SK-N-MC (cell line): ENCODE results near the gene FIBCD1.

Experiments used
- DNase-seq: peaks from one replicate; pipeline ENCODE4 v3.0.0-alpha.2; 2011; ENCODE audit warnings: low read depth, low spot score
- H3K27ac ChIP-seq: fragments of 200-600 bp; sonication (generic); 2 replicates; pipeline ENCODE4 v1.5.1; 2016; ENCODE audit warnings: mixed run types
- H3K36me3 ChIP-seq: fragments of 200-600 bp; sonication (generic); 2 replicates; pipeline ENCODE4 v1.6.1; 2017; ENCODE audit warnings: antibody characterized with exemption, low read length, mixed read lengths; ENCODE audit not compliant: insufficient read depth
- H3K4me3 ChIP-seq: fragments of 200-600 bp; sonication (generic); 2 replicates; pipeline ENCODE4 v1.5.1; 2016
- H3K9ac ChIP-seq: fragments of 200-600 bp; sonication (generic); 2 replicates; pipeline ENCODE4 v1.8.0; 2017; ENCODE audit warnings: mixed run types, mixed read lengths; ENCODE audit not compliant: insufficient read length
- H3K9me3 ChIP-seq: fragments of 200-600 bp; sonication (generic); 2 replicates; pipeline ENCODE4 v1.6.1; 2017; ENCODE audit warnings: low read depth, mild to moderate bottlenecking, antibody characterized with exemption, low read length, moderate library complexity, mixed read lengths
- EZH2 ChIP-seq: fragments of 200-600 bp; sonication (generic); IDR thresholded peaks from one replicate; pipeline ENCODE4 v1.6.1; 2017; ENCODE audit warnings: antibody characterized with exemption
- FOXP2 ChIP-seq: optimal IDR thresholded peaks from 2 replicates; pipeline ENCODE3; 2011; ENCODE audit warnings: mild to moderate bottlenecking, moderate library complexity; ENCODE audit not compliant: insufficient read depth; ENCODE audit errors: extremely low read length, control extremely low read depth
- POLR2AphosphoS5 ChIP-seq: IDR thresholded peaks from 2 replicates; pipeline ENCODE4 v1.6.1; 2012; ENCODE audit warnings: mild to moderate bottlenecking, low read depth, low read length, borderline replicate concordance

Gene FIBCD1

DNA sequence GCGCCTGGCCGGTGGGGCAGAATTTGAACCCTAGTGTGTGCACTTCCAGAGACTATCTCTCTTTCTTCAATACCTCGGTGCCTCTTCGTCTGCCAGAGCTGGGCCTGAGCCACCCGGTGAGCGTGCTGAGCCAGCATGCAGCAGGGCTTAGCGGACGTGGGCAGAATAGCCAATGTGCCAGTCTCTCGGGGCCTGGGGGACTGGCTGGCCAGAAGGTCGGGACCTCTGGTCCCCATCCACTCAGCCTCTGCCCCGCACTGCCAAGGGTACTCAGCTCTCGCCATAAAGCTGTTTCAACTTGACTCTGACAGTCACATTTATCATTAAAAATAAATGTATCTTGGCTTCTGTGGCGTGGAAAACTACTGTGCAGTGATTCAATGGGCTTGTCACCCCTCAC, 4.2 kb upstream of the FIBCD1 start:
- no peak for DNase-seq
- Histone ChIP-seq H3K36me3 (no peaks in the 10 kb centered on the region), H3K27ac (no peak overlapping the region), H3K4me3 (no peak overlapping the region), H3K9me3 (no peaks in the 10 kb centered on the region), H3K9ac (no peak overlapping the region)
- TF ChIP-seq POLR2AphosphoS5 (no peak), EZH2 (no peak), FOXP2 (no peak)

DNA sequence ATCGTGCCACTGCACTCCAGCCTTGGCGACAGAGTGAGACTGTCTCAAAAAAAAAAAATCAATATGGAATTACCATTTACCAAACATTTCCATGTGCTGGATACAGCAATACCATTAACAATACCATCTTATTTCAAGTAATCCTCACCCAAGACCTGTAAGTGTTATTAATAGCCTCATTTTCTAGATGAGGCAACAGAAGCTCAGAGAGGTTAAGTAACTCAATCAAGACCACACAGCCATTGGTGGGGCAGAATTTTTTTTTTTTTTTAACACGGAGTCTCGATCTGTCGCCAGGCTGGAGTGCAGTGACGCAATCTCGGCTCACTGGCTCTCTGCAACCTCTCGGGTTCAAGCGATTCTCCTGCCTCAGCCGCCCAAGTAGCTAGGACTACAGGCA, 3.6 kb upstream of the FIBCD1 start:
- no peaks in the 10 kb centered on the region for H3K9me3 ChIP-seq
- no peak overlapping the region for H3K9ac ChIP-seq
- TF ChIP-seq POLR2AphosphoS5 = no peak
- TF ChIP-seq FOXP2 = no peak
- TF ChIP-seq EZH2 = no peak
- no peaks in the 10 kb centered on the region for H3K36me3 ChIP-seq
- H3K27ac ChIP-seq = no peak overlapping the region
- no peak for DNase-seq
- no peak overlapping the region for H3K4me3 ChIP-seq

DNA sequence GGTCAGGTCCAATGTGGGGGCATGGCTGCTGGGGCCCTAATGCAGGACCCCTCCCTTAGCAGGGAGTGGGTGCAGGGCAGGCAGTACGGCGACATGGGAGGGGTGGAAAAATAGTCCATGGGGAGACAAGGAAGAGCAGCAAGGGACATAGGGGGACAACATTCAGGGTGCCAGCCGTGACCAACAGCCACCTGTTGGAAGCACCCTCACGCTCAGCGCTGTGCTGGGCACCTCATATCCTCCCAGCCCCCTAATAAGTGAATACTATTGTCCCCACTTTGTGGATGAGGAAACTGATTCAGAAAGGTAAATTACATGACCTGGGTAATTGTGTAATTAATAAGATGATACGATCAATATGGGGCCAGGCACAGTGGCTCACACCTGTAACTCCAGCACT, 3.0 kb upstream of the FIBCD1 start:
- Histone ChIP-seq H3K27ac (no peak overlapping the region), H3K36me3 (no peaks in the 10 kb centered on the region)
- TF ChIP-seq EZH2 = no peak
- no peak for TF ChIP-seq POLR2AphosphoS5
- TF ChIP-seq FOXP2 = no peak

DNA sequence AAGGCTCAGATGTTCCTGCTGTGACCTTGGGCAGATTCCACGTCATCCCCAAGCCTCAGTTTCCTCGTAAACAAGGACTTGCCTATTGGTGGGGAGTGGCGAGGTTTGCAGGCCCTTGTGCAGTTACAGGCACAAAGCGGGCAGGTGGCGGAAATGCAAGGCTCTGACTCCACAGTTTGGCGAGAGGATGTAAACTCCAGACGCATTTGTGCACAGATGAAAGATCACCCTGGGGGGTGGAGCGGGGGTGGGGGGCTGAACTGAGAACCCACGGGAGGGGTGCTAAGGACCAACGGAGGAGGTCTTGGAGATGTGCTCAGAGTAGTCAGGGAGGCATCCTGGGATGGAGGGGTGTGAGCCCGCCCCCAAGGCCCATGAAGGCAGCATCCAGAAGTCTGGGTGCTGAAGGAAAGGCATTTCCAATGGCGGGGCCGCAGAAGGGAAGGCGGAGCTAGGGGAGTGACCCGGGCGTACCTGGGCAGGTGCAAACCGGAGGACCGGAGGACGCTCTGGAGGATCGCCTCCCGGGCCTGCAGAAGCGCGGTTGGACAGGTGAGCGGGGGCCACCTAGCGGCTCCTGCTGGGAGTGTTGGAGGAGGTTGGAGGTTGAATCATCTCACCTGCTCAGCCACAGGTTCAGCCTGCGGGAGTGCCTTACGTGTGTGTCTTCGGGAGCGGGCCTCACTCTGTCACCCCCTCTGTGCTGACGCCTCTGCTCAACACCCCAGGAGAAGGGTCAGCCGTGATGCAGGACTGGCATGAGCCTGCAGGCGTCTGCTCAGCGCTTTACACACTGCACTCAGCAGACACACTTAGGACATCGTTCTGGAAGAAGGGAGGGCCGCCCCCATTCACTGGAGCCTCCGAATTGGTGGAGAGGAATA, 1.9 kb upstream of the FIBCD1 start:
- H3K4me3 ChIP-seq = no peak overlapping the region

More for the DNA sequence above, 3.0 kb upstream of the FIBCD1 start:
- H3K4me3 ChIP-seq = no peak overlapping the region
- H3K9me3 ChIP-seq = no peaks in the 10 kb centered on the region
- no peak overlapping the region for H3K9ac ChIP-seq
- DNase-seq = no peak

DNA sequence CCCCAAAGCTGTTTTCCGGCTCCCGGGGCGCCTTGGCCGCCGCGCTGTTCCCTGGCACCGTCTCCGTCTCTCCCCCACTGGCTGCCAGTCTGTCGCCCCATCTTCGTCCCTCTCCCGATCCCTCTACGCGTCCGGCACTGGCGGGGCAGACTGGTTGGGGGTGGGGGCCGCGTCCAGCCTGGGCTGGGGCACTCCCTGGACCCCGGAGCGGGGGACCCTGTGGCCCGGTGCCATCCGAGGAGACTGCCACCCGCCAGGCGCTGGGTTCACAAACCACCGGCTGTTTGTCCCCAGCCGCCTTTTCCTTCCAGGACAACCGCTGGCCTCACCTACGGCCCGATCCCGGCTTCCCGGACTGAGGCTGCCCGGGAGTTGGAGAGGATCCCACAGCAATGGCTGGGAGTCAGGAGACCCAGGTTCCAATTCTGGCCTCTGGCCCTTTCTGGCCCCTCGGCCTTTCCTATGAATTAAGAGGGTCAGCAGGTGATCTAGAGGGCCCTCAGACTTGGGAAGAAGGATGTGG, 1.0 kb upstream of the FIBCD1 start:
- H3K27ac ChIP-seq = no peak overlapping the region
- H3K9ac ChIP-seq = no peak overlapping the region
- TF ChIP-seq EZH2 (no peak), POLR2AphosphoS5 (no peak), FOXP2 (no peak)
- no peak overlapping the region; the same call in 1 of the 2 replicates for H3K4me3 ChIP-seq
- H3K9me3 ChIP-seq = no peaks in the 10 kb centered on the region
- no peaks in the 10 kb centered on the region for H3K36me3 ChIP-seq
- no peak for DNase-seq

More for the DNA sequence above, 1.9 kb upstream of the FIBCD1 start:
- TF ChIP-seq POLR2AphosphoS5 (no peak), FOXP2 (no peak), EZH2 (no peak)
- H3K27ac ChIP-seq = no peak overlapping the region
- H3K9me3 ChIP-seq = no peaks in the 10 kb centered on the region
- no peak overlapping the region for H3K9ac ChIP-seq
- no peaks in the 10 kb centered on the region for H3K36me3 ChIP-seq
- no peak for DNase-seq

DNA sequence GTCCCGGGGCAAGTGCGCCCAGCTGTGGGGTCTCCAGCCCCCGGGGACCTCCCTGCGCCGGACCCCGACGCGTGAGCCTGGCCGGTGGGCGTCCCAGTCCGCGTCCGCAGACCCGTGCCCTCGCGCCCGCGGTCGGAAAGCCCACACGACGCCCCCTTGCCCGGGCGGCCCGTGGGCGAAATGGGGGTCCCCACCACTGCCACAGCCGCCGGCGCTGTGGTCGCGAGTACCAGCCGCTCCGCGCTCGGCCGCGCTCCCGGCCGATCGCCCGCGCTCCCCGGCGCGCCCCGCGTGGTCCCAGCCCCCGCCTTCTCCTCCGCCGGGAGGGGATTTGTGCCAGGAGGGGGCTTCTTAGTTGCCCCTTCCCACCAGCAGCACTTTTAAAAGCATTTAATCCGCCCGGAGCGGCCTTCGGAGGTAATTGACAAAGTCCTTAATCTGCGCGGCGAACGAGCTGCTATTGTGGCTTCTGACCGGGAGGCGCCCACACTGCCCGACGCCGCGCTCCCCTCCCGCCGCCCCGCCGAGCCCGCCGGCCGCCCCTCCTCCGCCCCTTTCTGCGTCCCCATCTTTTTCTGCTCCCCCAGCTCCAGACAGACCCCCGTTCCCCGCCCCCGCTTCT, 469 bp upstream of the FIBCD1 start:
- no peak for DNase-seq
- Histone ChIP-seq H3K27ac (no peak overlapping the region), H3K9me3 (no peaks in the 10 kb centered on the region), H3K36me3 (no peaks in the 10 kb centered on the region), H3K9ac (no peak overlapping the region), H3K4me3 (peak overlapping the region; percentile 70)
- TF ChIP-seq FOXP2 (no peak), EZH2 (no peak), POLR2AphosphoS5 (no peak)

DNA sequence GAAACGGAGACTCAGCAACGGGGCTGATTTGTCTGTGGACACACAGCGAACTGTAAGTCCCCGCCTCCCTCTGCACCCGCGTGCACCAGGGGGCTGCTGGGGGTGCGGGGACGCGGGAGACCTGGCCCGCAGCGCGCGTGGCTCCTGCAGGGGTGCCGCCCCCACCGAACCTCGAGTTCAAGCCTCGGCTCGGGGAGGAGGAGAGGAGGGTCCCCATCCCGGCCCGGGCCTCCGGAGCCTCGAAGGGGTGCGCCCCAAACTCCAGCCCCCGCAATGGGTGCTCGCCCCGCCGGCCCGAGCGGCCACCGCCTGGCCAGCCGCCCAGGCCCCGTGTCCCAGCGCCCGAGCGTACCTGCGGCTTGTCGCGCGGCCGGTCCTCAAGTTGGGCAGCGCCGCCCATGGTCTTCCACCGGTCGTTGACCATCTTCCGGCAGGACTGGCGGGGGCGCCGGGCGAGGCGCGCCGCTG, 829 bp downstream of the FIBCD1 start:
- no peaks in the 10 kb centered on the region for H3K9me3 ChIP-seq
- H3K9ac ChIP-seq = no peak overlapping the region
- no peak overlapping the region for H3K27ac ChIP-seq
- no peaks in the 10 kb centered on the region for H3K36me3 ChIP-seq
- TF ChIP-seq EZH2 = no peak
- no peak for TF ChIP-seq POLR2AphosphoS5
- no peak for TF ChIP-seq FOXP2
- H3K4me3 ChIP-seq = no peak overlapping the region
- no peak for DNase-seq
